CD4-positive, alpha-beta memory T cell (primary cell): ENCODE results near the gene DENND1C. TPM values are rescaled to one million over a fixed set of nuclear protein-coding genes. Genes with fewer than 3 reads are reported as not detected.

Source experiments
- CTCF ChIA-PET: fragments of 350-600 bp; sonication (Branson Sonifier 250); formaldehyde crosslinking; loops from one replicate; lab custom pipeline; 2021; ENCODE audit warnings: inconsistent platforms; ENCODE audit not compliant: partially characterized antibody; lab: Charles Lee
- POLR2A ChIA-PET: fragments of 350-600 bp; sonication (Branson Sonifier 250); formaldehyde crosslinking; loops from one replicate; lab custom pipeline; 2021; ENCODE audit not compliant: partially characterized antibody; lab: Charles Lee
- DNase-seq, 5 donors: peaks; one replicate each; pipeline versions ENCODE4 v3.0.0 to v3.0.0-alpha.2; 2020 to 2022; ENCODE audit warnings: mixed read lengths in 1 of 5
- H3K27ac ChIP-seq: one replicate; pipeline ENCODE4 v1.7.0; 2013; ENCODE audit warnings: low read depth, low read length
- H3K27me3 ChIP-seq: 2 replicates; pipeline ENCODE4 v1.7.0; 2013; ENCODE audit warnings: mild to moderate bottlenecking, low read length, moderate library complexity; ENCODE audit not compliant: insufficient read depth
- H3K36me3 ChIP-seq: 2 replicates; pipeline ENCODE4 v1.7.0; 2013; ENCODE audit warnings: mild to moderate bottlenecking, low read length, moderate library complexity; ENCODE audit not compliant: insufficient read depth
- H3K4me1 ChIP-seq: 2 replicates; pipeline ENCODE4 v1.7.0; 2013; ENCODE audit warnings: mild to moderate bottlenecking, low read length, moderate library complexity; ENCODE audit not compliant: insufficient read depth
- H3K4me3 ChIP-seq, 2 donors: one replicate each; pipeline ENCODE4 v1.7.0; 2013; ENCODE audit warnings: low read length in 2 of 2, mild to moderate bottlenecking in 1 of 2
- H3K9me3 ChIP-seq, 2 donors: one replicate each; pipeline ENCODE4 v1.7.0; 2013; ENCODE audit warnings: low read length in 2 of 2, control low read depth in 1 of 2; ENCODE audit not compliant: control insufficient read depth in 1 of 2
- H3K27ac Mint-ChIP-seq, 7 donors: one replicate each; pipeline ENCODE4 v1.8.0; 2020 to 2021; ENCODE audit warnings: mixed read lengths in 7 of 7, mild to moderate bottlenecking in 6 of 7, inconsistent platforms in 3 of 7, moderate library complexity in 3 of 7
- H3K27me3 Mint-ChIP-seq, 2 donors: one replicate each; pipeline ENCODE4 v1.8.0; 2020 to 2021; ENCODE audit warnings: mixed read lengths in 2 of 2
- H3K36me3 Mint-ChIP-seq, 2 donors: one replicate each; pipeline ENCODE4 v1.8.0; 2020 to 2021; ENCODE audit warnings: mixed read lengths in 2 of 2, inconsistent platforms in 1 of 2, mild to moderate bottlenecking in 1 of 2
- H3K4me1 Mint-ChIP-seq, 4 donors: one replicate each; pipeline ENCODE4 v1.8.0; 2020 to 2021; ENCODE audit warnings: mixed read lengths in 4 of 4, mild to moderate bottlenecking in 1 of 4
- H3K4me3 Mint-ChIP-seq, 8 donors: one replicate each; pipeline ENCODE4 v1.8.0; 2020 to 2021; ENCODE audit warnings: mixed read lengths in 8 of 8, mild to moderate bottlenecking in 7 of 8, moderate library complexity in 6 of 8, inconsistent platforms in 3 of 8
- H3K9me3 Mint-ChIP-seq, 8 donors: one replicate each; pipeline ENCODE4 v1.8.0; 2020 to 2021; ENCODE audit warnings: mixed read lengths in 8 of 8, mild to moderate bottlenecking in 5 of 8, inconsistent platforms in 3 of 8, moderate library complexity in 1 of 8
- intact Hi-C: fragments of 100-400 bp; cut with micrococcal nuclease; formaldehyde crosslinking; loops from one replicate; pipeline ENCODE4 v1.15.1; 2023
- polyA plus RNA-seq, 2 donors: library from polyadenylated mRNA; unstranded; fragments of 300-500 nt; fragmentation: Illumina TruSeq; gene quantifications; one replicate each; pipeline ENCODE4 v1.2.3, GENCODE V29; 2021
- total RNA-seq, 2 experiments: library from RNA; stranded (reverse); gene quantifications; one replicate each; pipeline ENCODE4 v1.2.3, GENCODE V29; 2021

DENND1C gene
- total and polyA plus RNA-seq, 4 experiments from 2014 or later: 39.6 to 113 (median 91.6) TPM

DNA sequence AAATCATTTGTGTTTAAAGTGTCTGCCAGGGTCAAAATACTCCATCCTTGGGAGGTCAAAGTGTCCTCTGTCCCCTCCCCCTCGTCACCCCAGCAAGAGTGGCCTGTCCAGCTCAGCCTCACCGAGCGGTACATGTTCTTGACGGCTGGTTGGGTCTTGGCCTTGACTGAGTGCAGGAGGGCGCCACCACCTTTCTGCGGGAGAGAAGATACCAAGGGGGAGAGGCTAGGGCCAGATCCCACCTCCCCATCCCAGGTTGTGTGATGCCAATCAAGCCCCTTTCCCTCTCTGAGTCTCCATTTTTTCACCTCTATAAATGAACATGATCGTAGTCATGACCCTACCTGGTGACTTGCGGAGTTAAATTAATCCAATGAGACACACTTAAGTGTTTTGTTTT, 11.4 kb downstream of the DENND1C start:
- H3K4me1 Mint-ChIP-seq: peaks cover 0 to 13% (median 2%) of the 10 kb centered on the region in 4 donors
- H3K27ac Mint-ChIP-seq: peak overlapping the region in 1 of 7 donors; percentile 72
- ChIA-PET POLR2A (interaction anchor here (2.2 kb wide), 1 partner anchor 11 kb away, joined by 10 read pairs; the partner anchor contains the start of gene DENND1C), CTCF (no interaction called here)
- Histone ChIP-seq H3K36me3 (peaks cover 18% of the 10 kb centered on the region), H3K9me3 (no peaks in the 10 kb centered on the region), H3K4me1 (no peaks in the 10 kb centered on the region), H3K27me3 (no peaks in the 10 kb centered on the region), H3K27ac (no peak overlapping the region), H3K4me3 (no peak overlapping the region)
- no peaks in the 10 kb centered on the region for H3K9me3 Mint-ChIP-seq
- intact Hi-C loops: no loop called here
- H3K4me3 Mint-ChIP-seq: no peak overlapping the region
- H3K27me3 Mint-ChIP-seq: no peaks in the 10 kb centered on the region
- no peak for DNase-seq
- peaks cover 15 to 31% of the 10 kb centered on the region in 2 donors for H3K36me3 Mint-ChIP-seq

- peaks cover 6 to 21% (median 12%) of the 10 kb centered on the region in 4 donors for H3K4me1 Mint-ChIP-seq
- peak overlapping the region in 4 of 7 donors; percentile 22 to 46 (median 41) for H3K27ac Mint-ChIP-seq
- no peak for DNase-seq
- Histone ChIP-seq H3K27me3 (no peaks in the 10 kb centered on the region), H3K9me3 (no peaks in the 10 kb centered on the region), H3K27ac (no peak overlapping the region), H3K4me3 (no peak overlapping the region), H3K4me1 (peaks cover 13% of the 10 kb centered on the region), H3K36me3 (peaks cover 10% of the 10 kb centered on the region)
- ChIA-PET CTCF (no interaction called here), POLR2A (interaction anchor here (0.8 to 1.2 kb wide), 2 partner anchors 16 to 43 kb away, joined by 3 read pairs; partner anchors contain the start of gene KHSRP)
- H3K4me3 Mint-ChIP-seq: no peak overlapping the region
- intact Hi-C loops: no loop called here
- no peaks in the 10 kb centered on the region for H3K9me3 Mint-ChIP-seq
- peaks cover 10 to 29% of the 10 kb centered on the region in 2 donors for H3K36me3 Mint-ChIP-seq
- no peaks in the 10 kb centered on the region for H3K27me3 Mint-ChIP-seq
These were observed 14.2 kb downstream of the DENND1C start for GRCh38 chr19:6467384-6467783.

DNA sequence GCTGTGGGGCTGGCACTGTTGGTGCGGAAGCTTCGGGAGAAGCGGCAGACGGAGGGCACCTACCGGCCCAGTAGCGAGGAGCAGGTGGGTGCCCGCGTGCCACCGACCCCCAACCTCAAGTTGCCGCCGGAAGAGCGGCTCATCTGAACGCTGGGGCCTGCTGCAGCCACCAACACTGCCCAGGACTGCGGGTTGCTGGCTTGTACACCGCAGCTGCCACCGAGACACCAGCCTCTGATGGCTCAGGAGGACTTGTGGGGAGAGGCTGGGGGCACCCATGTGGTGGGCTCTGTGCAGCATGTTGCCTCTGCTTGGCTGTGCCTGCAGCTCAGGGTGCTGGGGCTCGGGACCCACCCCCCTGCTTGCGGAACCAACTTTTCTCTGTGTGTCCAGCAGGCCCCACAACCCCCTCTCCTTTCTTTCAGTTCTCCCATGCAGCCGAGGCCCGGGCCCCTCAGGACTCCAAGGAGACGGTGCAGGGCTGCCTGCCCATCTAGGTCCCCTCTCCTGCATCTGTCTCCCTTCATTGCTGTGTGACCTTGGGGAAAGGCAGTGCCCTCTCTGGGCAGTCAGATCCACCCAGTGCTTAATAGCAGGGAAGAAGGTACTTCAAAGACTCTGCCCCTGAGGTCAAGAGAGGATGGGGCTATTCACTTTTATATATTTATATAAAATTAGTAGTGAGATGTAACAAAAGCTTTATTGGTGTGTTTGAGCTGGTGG, 14.9 kb downstream of the DENND1C start:
- Mint-ChIP-seq H3K36me3 (peaks cover 10 to 27% of the 10 kb centered on the region in 2 donors), H3K27ac (peak overlapping the region in 3 of 7 donors; percentile 37 to 59 (median 51))
- peaks cover 13% of the 10 kb centered on the region for H3K4me1 ChIP-seq

GRCh38 chr19:6465663-6466062, 15.9 kb downstream of the DENND1C start:
- POLR2A ChIA-PET: interaction anchor here (0.6 to 5.0 kb wide), 2 partner anchors 16 to 54 kb away, joined by 3 to 21 read pairs; partner anchors contain the start of gene DENND1C
- peaks cover 6 to 23% of the 10 kb centered on the region in 2 donors for H3K36me3 Mint-ChIP-seq
- no peak for DNase-seq
- no peaks in the 10 kb centered on the region for H3K9me3 Mint-ChIP-seq
- Histone ChIP-seq H3K27me3 (no peaks in the 10 kb centered on the region), H3K4me3 (no peak overlapping the region), H3K9me3 (no peaks in the 10 kb centered on the region), H3K27ac (no peak overlapping the region), H3K4me1 (peaks cover 13% of the 10 kb centered on the region), H3K36me3 (peaks cover 10% of the 10 kb centered on the region)
- peak overlapping the region in 4 of 8 donors; percentile 14 to 36 (median 26) for H3K4me3 Mint-ChIP-seq
- peak overlapping the region in 3 of 7 donors; percentile 32 to 70 (median 56) for H3K27ac Mint-ChIP-seq
- CTCF ChIA-PET: interaction anchor here (1.3 kb wide), 1 partner anchor 16 kb away, joined by 3 read pairs; the partner anchor contains the start of gene DENND1C
- intact Hi-C loops: no loop called here
- H3K4me1 Mint-ChIP-seq: peaks cover 6 to 24% (median 14%) of the 10 kb centered on the region in 4 donors
- H3K27me3 Mint-ChIP-seq: no peaks in the 10 kb centered on the region

More for the DNA sequence above, 14.9 kb downstream of the DENND1C start:
- no peak for DNase-seq
- Mint-ChIP-seq H3K4me1 (peaks cover 6 to 22% (median 14%) of the 10 kb centered on the region in 4 donors), H3K4me3 (peak overlapping the region in 1 of 8 donors; percentile 24), H3K27me3 (no peaks in the 10 kb centered on the region), H3K9me3 (no peaks in the 10 kb centered on the region)
- no peaks in the 10 kb centered on the region for H3K27me3 ChIP-seq
- no peak overlapping the region for H3K4me3 ChIP-seq
- CTCF ChIA-PET: no interaction called here
- no peaks in the 10 kb centered on the region for H3K9me3 ChIP-seq
- H3K36me3 ChIP-seq: peaks cover 10% of the 10 kb centered on the region
- no peak overlapping the region for H3K27ac ChIP-seq
- intact Hi-C loops: no loop called here
- POLR2A ChIA-PET: interaction anchor here (0.8 to 5.0 kb wide), 3 partner anchors 15 to 42 kb away, joined by 3 to 21 read pairs (median 3); partner anchors contain the start of genes DENND1C and KHSRP

GRCh38 chr19:6465006-6465405, 16.6 kb downstream of the DENND1C start:
- intact Hi-C loops: no loop called here
- peaks cover 13% of the 10 kb centered on the region for H3K4me1 ChIP-seq
- H3K36me3 ChIP-seq: peaks cover 10% of the 10 kb centered on the region
- no peak for DNase-seq
- ChIA-PET POLR2A (interaction anchor here (5.0 kb wide), 1 partner anchor 16 kb away, joined by 21 read pairs; the partner anchor contains the start of gene DENND1C), CTCF (interaction anchor here (1.3 kb wide), 1 partner anchor 16 kb away, joined by 3 read pairs; the partner anchor contains the start of gene DENND1C)
- Mint-ChIP-seq H3K36me3 (peaks cover 6 to 22% of the 10 kb centered on the region in 2 donors), H3K27me3 (no peaks in the 10 kb centered on the region), H3K9me3 (no peaks in the 10 kb centered on the region), H3K4me3 (peak overlapping the region; percentile 30 to 70 (median 50)), H3K27ac (peak overlapping the region in 5 of 7 donors; percentile 32 to 78 (median 66)), H3K4me1 (peaks cover 10 to 30% (median 19%) of the 10 kb centered on the region in 4 donors)
- no peak overlapping the region for H3K27ac ChIP-seq
- no peaks in the 10 kb centered on the region for H3K9me3 ChIP-seq
- no peak overlapping the region for H3K4me3 ChIP-seq
- no peaks in the 10 kb centered on the region for H3K27me3 ChIP-seq

DNA sequence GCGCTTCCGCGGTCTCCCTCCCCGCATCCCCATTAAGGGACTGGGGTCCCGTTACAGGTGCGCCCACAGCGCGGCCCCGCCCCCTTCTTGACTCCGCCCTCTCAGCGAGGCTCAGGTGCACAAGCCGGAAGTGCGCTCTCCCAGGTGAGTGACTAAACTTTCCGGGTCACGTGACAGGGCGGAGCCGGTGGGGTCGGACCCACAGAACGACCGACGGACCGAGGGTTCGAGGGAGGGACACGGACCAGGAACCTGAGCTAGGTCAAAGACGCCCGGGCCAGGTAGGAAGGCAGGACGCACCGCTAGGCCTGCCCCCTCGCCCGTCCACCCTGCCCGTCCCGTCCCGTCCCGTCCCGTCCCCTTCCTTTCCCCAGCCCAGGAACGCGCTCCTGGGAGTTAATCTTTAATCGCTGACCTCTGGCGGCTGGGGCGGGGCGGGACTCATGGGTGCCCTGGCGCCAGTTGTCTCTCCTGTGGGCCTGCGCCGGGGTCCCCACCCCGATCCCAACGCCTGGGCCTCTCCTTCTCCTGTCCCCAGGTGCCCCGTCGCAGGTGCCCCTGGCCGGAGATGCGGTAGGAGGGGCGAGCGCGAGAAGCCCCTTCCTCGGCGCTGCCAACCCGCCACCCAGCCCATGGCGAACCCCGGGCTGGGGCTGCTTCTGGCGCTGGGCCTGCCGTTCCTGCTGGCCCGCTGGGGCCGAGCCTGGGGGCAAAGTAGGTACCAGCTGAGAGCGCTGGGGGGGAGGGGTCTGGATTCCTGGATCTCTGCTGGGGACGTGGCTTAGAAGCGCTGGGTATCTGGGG, 17.3 kb downstream of the DENND1C start, which contains the start of gene CRB3:
TSS of gene CRB3 (plus strand) at position 202 of the 804 bp plus-strand sequence. CDS start at position 633, 431 bp downstream.
- ChIA-PET CTCF (no interaction called here), POLR2A (interaction anchor here (5.0 kb wide), 1 partner anchor 17 kb away, joined by 21 read pairs; the partner anchor contains the start of gene DENND1C)
- Histone ChIP-seq H3K36me3 (peaks cover 6% of the 10 kb centered on the region), H3K4me1 (peaks cover 14% of the 10 kb centered on the region), H3K4me3 (peak within 1 kb of the TSS; percentile 17 to 47), H3K9me3 (no peaks in the 10 kb centered on the region), H3K27me3 (no peaks in the 10 kb centered on the region), H3K27ac (peak within 1 kb of the TSS; percentile 21)
- intact Hi-C loops: no loop called here
- Mint-ChIP-seq H3K9me3 (no peaks in the 10 kb centered on the region), H3K4me3 (peak within 1 kb of the TSS; percentile 52 to 84 (median 72)), H3K36me3 (peaks cover 6 to 18% of the 10 kb centered on the region in 2 donors), H3K4me1 (peaks cover 11 to 33% (median 20%) of the 10 kb centered on the region in 4 donors), H3K27ac (peak within 1 kb of the TSS; percentile 47 to 86 (median 67)), H3K27me3 (no peaks in the 10 kb centered on the region)
- peak; percentile 22 to 63 (median 37) for DNase-seq
